ENCODE results near the gene GTPBP6. TPM values are rescaled to one million over a fixed set of nuclear protein-coding genes. Genes with fewer than 3 reads are reported as not detected.
"Not testable (repeated sequence)": the region's sequence is repeated elsewhere in the genome, so short reads cannot be mapped to it uniquely, and the experiment has no call there.

Gene GTPBP6
- total RNA-seq, 2 experiments from 2014 or later: 48.5 to 52.1 TPM

- DNase-seq: peak; percentile 3
- POLR2A ChIA-PET: no interaction called here
- CTCF ChIA-PET: no interaction called here
- Mint-ChIP-seq H3K27ac (no peak overlapping the region), H3K27me3 (no peaks in the 10 kb centered on the region), H3K4me1 (peaks cover 5% of the 10 kb centered on the region), H3K9me3 (no peaks in the 10 kb centered on the region), H3K4me3 (no peak overlapping the region), H3K36me3 (ENCODE audit: low read depth) (peaks cover 57% of the 10 kb centered on the region)
These were observed 27.1 kb downstream of the GTPBP6 start for GRCh38 chrX:291411-291901.

- no peaks in the 10 kb centered on the region for H3K27me3 Mint-ChIP-seq
- H3K36me3 Mint-ChIP-seq (ENCODE audit: low read depth): peaks cover 58% of the 10 kb centered on the region
- H3K4me1 Mint-ChIP-seq: peaks cover 12% of the 10 kb centered on the region
- no peaks in the 10 kb centered on the region for H3K9me3 Mint-ChIP-seq
- peak; percentile 3 for DNase-seq
- POLR2A ChIA-PET: no interaction called here
- H3K4me3 Mint-ChIP-seq: no peak overlapping the region
- no peak overlapping the region for H3K27ac Mint-ChIP-seq
- CTCF ChIA-PET: no interaction called here
These were observed 28.0 kb downstream of the GTPBP6 start for GRCh38 chrX:290476-291166.

GRCh38 chrX:288561-288991 is 30.0 kb downstream of the GTPBP6 start:
- peaks cover 62% of the 10 kb centered on the region for H3K36me3 Mint-ChIP-seq (ENCODE audit: low read depth)
- H3K4me3 Mint-ChIP-seq: no peak overlapping the region
- H3K27me3 Mint-ChIP-seq: no peaks in the 10 kb centered on the region
- no peaks in the 10 kb centered on the region for H3K9me3 Mint-ChIP-seq
- H3K27ac Mint-ChIP-seq: no peak overlapping the region
- peak; percentile 5 for DNase-seq
- POLR2A ChIA-PET: no interaction called here
- H3K4me1 Mint-ChIP-seq: peaks cover 28% of the 10 kb centered on the region
- CTCF ChIA-PET: no interaction called here

- Mint-ChIP-seq H3K27ac (peak overlapping the region; percentile 68), H3K4me3 (no peak overlapping the region), H3K36me3 (ENCODE audit: low read depth) (peaks cover 53% of the 10 kb centered on the region), H3K9me3 (no peaks in the 10 kb centered on the region), H3K27me3 (no peaks in the 10 kb centered on the region), H3K4me1 (peaks cover 28% of the 10 kb centered on the region)
- peak; percentile 5 for DNase-seq
- CTCF ChIA-PET: no interaction called here
- POLR2A ChIA-PET: no interaction called here
These were observed 30.9 kb downstream of the GTPBP6 start for GRCh38 chrX:287670-288069.

GRCh38 chrX:285076-285677 is 33.4 kb downstream of the GTPBP6 start:
- ChIA-PET CTCF (no interaction called here), POLR2A (no interaction called here)
- H3K9me3 Mint-ChIP-seq: no peaks in the 10 kb centered on the region
- H3K27ac Mint-ChIP-seq: no peak overlapping the region
- peak overlapping the region; percentile 13 for H3K4me3 Mint-ChIP-seq
- DNase-seq: peak; percentile 4
- no peaks in the 10 kb centered on the region for H3K27me3 Mint-ChIP-seq
- peaks cover 35% of the 10 kb centered on the region for H3K4me1 Mint-ChIP-seq
- peaks cover 37% of the 10 kb centered on the region for H3K36me3 Mint-ChIP-seq (ENCODE audit: low read depth)

GRCh38 chrX:283115-283845 is 35.3 kb downstream of the GTPBP6 start:
- Mint-ChIP-seq H3K27me3 (no peaks in the 10 kb centered on the region), H3K4me3 (peak overlapping the region; percentile 89), H3K36me3 (ENCODE audit: low read depth) (peaks cover 38% of the 10 kb centered on the region), H3K9me3 (no peaks in the 10 kb centered on the region), H3K27ac (peak overlapping the region; percentile 96), H3K4me1 (peaks cover 47% of the 10 kb centered on the region)
- DNase-seq: peak; percentile 94
- POLR2A ChIA-PET: no interaction called here
- CTCF ChIA-PET: no interaction called here

GRCh38 chrX:282000-282681 is 36.5 kb downstream of the GTPBP6 start:
- H3K27ac Mint-ChIP-seq: peak overlapping the region; percentile 88
- H3K4me3 Mint-ChIP-seq: peak overlapping the region; percentile 87
- H3K9me3 Mint-ChIP-seq, POLR2A ChIA-PET, H3K27me3 Mint-ChIP-seq, CTCF ChIA-PET: not testable (repeated sequence)
- peak; percentile 5 for DNase-seq
- peaks cover 49% of the 10 kb centered on the region for H3K4me1 Mint-ChIP-seq
- H3K36me3 Mint-ChIP-seq (ENCODE audit: low read depth): peaks cover 36% of the 10 kb centered on the region

GRCh38 chrX:281166-281999 is 37.2 kb downstream of the GTPBP6 start, which contains the start of gene PLCXD1:
TSS of gene PLCXD1 (plus strand) at chrX:281381. CDS start at chrX:284188, 2,807 bp downstream.
- Mint-ChIP-seq H3K36me3 (ENCODE audit: low read depth) (peaks cover 31% of the 10 kb centered on the region), H3K4me3 (peak within 1 kb of the TSS; percentile 87), H3K27me3 (no peaks in the 10 kb centered on the region), H3K4me1 (peaks cover 47% of the 10 kb centered on the region), H3K27ac (peak within 1 kb of the TSS; percentile 88), H3K9me3 (no peaks in the 10 kb centered on the region)
- ChIA-PET POLR2A (no interaction called here), CTCF (no interaction called here)
- DNase-seq: peak; percentile 57

- Mint-ChIP-seq H3K4me1 (peaks cover 41% of the 10 kb centered on the region), H3K36me3 (ENCODE audit: low read depth) (peaks cover 24% of the 10 kb centered on the region)
- H3K9me3 Mint-ChIP-seq, DNase-seq, H3K27me3 Mint-ChIP-seq, H3K27ac Mint-ChIP-seq, CTCF ChIA-PET, H3K4me3 Mint-ChIP-seq, POLR2A ChIA-PET: not testable (repeated sequence)
These were observed 37.9 kb downstream of the GTPBP6 start for GRCh38 chrX:280722-281121.

- Mint-ChIP-seq H3K4me1 (peaks cover 37% of the 10 kb centered on the region), H3K36me3 (ENCODE audit: low read depth) (peaks cover 17% of the 10 kb centered on the region), H3K4me3 (peak overlapping the region; percentile 67), H3K27ac (peak overlapping the region; percentile 81)
- DNase-seq: peak; percentile 5
- H3K27me3 Mint-ChIP-seq, CTCF ChIA-PET, POLR2A ChIA-PET, H3K9me3 Mint-ChIP-seq: not testable (repeated sequence)
These were observed 38.6 kb downstream of the GTPBP6 start for GRCh38 chrX:279757-280604.

GRCh38 chrX:276581-277201 is 41.9 kb downstream of the GTPBP6 start:
- ChIA-PET CTCF (no interaction called here), POLR2A (no interaction called here)
- Mint-ChIP-seq H3K36me3 (ENCODE audit: low read depth) (peaks cover 8% of the 10 kb centered on the region), H3K27me3 (peaks cover 7% of the 10 kb centered on the region), H3K9me3 (no peaks in the 10 kb centered on the region), H3K27ac (no peak overlapping the region), H3K4me3 (peak overlapping the region; percentile 71), H3K4me1 (peaks cover 24% of the 10 kb centered on the region)
- peak; percentile 8 for DNase-seq
